Measurements from ENCODE around the gene SCN9A. TPM values are rescaled to one million over a fixed set of nuclear protein-coding genes. Genes with fewer than 3 reads are reported as not detected.

The SCN9A gene
- total RNA-seq, 1 experiment from 2014 or later = 0.07 TPM

- TF ChIP-seq ZBTB33 (IDR thresholded peaks at IDR 0.05; ENCODE audit: extremely low read depth, insufficient replicate concordance, low read length) = no peak
- TF ChIP-seq POLR2AphosphoS5 (IDR thresholded peaks at IDR 0.05; ENCODE audit: low read depth, low read length) = no peak
- no peak for TF ChIP-seq SP1 (IDR thresholded peaks at IDR 0.05; ENCODE audit: low read depth)
- no peak for TF ChIP-seq YY1 (IDR thresholded peaks at IDR 0.05; ENCODE audit: extremely low read depth, insufficient replicate concordance, low read depth, low read length)
- no peak for TF ChIP-seq CBX3 (IDR thresholded peaks at IDR 0.05; ENCODE audit: low read depth)
- no peak for TF ChIP-seq CEBPB (IDR thresholded peaks at IDR 0.05; ENCODE audit: low read depth)
These were observed 29.8 kb upstream of the SCN9A start (continued) for GRCh38 chr2:166405569-166405926.

- ATAC-seq = no peak
- Histone ChIP-seq H3K9me3 (ENCODE audit: control insufficient read depth in 1 of 2, insufficient read depth in 1 of 2, low read depth in 1 of 2, low read length in 2 of 2) (no peaks in the 10 kb centered on the region), H3K4me2 (ENCODE audit: low read length) (no peak overlapping the region), H3K27me3 (ENCODE audit: insufficient read depth, low read length) (peaks cover 25% of the 10 kb centered on the region; the same call in 1 of the 2 replicates), H2AFZ (ENCODE audit: low read depth, low read length, poor library complexity, severe bottlenecking) (no peak overlapping the region), H3K36me3 (ENCODE audit: control insufficient read depth in 1 of 2, insufficient read depth in 2 of 2, low read length in 2 of 2) (no peaks in the 10 kb centered on the region), H3K9me2 (ENCODE audit: insufficient read depth) (no peaks in the 10 kb centered on the region), H3K4me1 (ENCODE audit: control insufficient read depth in 1 of 2, insufficient read depth in 2 of 2, low read length in 2 of 2) (no peaks in the 10 kb centered on the region), H4K20me1 (ENCODE audit: insufficient read depth) (no peaks in the 10 kb centered on the region), H3K79me2 (ENCODE audit: insufficient read depth, low read length) (no peaks in the 10 kb centered on the region), H3K9ac (ENCODE audit: low read length) (no peak overlapping the region), H3K4me3 (replicated peaks in 1 of 2; ENCODE audit: low read depth in 1 of 2, low read length in 2 of 2) (no peak overlapping the region), H3K27ac (ENCODE audit: low read depth, low read length) (no peak overlapping the region)
- CTCF ChIA-PET = no interaction called here
- no TSS peak for BruUV-seq (replicated peaks)
- POLR2A ChIA-PET = no interaction called here
- intact Hi-C loops (cut with micrococcal nuclease) = no loop called here
- RAD21 ChIA-PET (ENCODE audit: low non-redundant PET in 1 of 2, low total read pairs in 2 of 2, uncharacterized antibody in 2 of 2, unreplicated experiment in 2 of 2) = no interaction called here
- DNase-seq (ENCODE audit: low read depth, low spot score) = no peak
- TF ChIP-seq SRF (IDR thresholded peaks at IDR 0.05; ENCODE audit: low read depth) = no peak
- no peak for TF ChIP-seq EZH2 (IDR thresholded peaks at IDR 0.05)
- no peak for TF ChIP-seq SIN3A (IDR thresholded peaks at IDR 0.05; ENCODE audit: low read depth)
- no peak for TF ChIP-seq TCF7L2 (IDR thresholded peaks at IDR 0.05; ENCODE audit: borderline replicate concordance, extremely low read depth, insufficient read depth, insufficient read length)
- TF ChIP-seq ZFX (IDR thresholded peaks at IDR 0.05) = no peak
- no peak for TF ChIP-seq CEBPB (IDR thresholded peaks at IDR 0.05; ENCODE audit: low read depth)
- no peak for TF ChIP-seq ELF1 (IDR thresholded peaks at IDR 0.05; ENCODE audit: borderline replicate concordance, low read depth)
- no peak for TF ChIP-seq CTCF (IDR thresholded peaks at IDR 0.05 in 2 of 3, conservative IDR thresholded peaks at IDR 0.05 in 1 of 3; ENCODE audit: borderline replicate concordance in 1 of 3, insufficient read depth in 1 of 3, low read depth in 2 of 3, low read length in 2 of 3)
- TF ChIP-seq YY1 (IDR thresholded peaks at IDR 0.05; ENCODE audit: extremely low read depth, insufficient replicate concordance, low read depth, low read length) = no peak
- TF ChIP-seq RAD21 (IDR thresholded peaks at IDR 0.05; ENCODE audit: low read depth) = no peak
- no peak for TF ChIP-seq REST (IDR thresholded peaks at IDR 0.05; ENCODE audit: low read depth)
- TF ChIP-seq JUND (IDR thresholded peaks at IDR 0.05) = no peak
- no peak for TF ChIP-seq SP1 (IDR thresholded peaks at IDR 0.05; ENCODE audit: low read depth)
- no peak for TF ChIP-seq EGR1 (IDR thresholded peaks at IDR 0.05; ENCODE audit: low read depth)
- TF ChIP-seq POLR2A (IDR thresholded peaks at IDR 0.05; ENCODE audit: borderline replicate concordance, extremely low read depth, insufficient read depth, insufficient read length) = no peak
These were observed 29.3 kb upstream of the SCN9A start for GRCh38 chr2:166404831-166405568.
